HG03095 (cell line): Measurements from ENCODE around the gene PTGER4.
"Not testable (repeated sequence)": the region's sequence is repeated elsewhere in the genome, so short reads cannot be mapped to it uniquely, and the experiment has no call there.

ENCODE experiments used
- ATAC-seq: cut with Tn5 transposase; IDR thresholded peaks from one replicate; pipeline ENCODE4 v1.9.1; 2021; ENCODE audit warnings: moderate library complexity; ENCODE audit not compliant: unreplicated experiment

PTGER4 gene

DNA sequence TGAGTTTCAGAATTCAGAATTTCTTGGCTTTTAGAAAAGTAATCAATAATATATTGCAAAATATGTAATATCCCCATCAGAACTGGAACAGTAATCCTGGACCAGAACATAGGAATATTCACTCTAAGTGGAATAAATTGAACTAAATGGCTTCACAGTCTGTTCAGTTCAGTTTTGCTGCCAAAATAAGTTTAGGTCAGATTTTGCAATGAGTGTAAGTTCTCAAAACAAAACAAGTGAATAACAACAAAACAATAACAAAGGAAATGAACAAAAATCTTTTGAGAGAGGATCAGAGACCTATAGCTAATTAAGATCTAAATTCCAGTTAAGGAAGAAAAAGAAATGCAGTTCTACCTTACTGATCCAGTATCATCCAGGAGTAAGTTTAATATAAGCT, 9.3 kb downstream of the PTGER4 start:
- ATAC-seq: no peak

DNA sequence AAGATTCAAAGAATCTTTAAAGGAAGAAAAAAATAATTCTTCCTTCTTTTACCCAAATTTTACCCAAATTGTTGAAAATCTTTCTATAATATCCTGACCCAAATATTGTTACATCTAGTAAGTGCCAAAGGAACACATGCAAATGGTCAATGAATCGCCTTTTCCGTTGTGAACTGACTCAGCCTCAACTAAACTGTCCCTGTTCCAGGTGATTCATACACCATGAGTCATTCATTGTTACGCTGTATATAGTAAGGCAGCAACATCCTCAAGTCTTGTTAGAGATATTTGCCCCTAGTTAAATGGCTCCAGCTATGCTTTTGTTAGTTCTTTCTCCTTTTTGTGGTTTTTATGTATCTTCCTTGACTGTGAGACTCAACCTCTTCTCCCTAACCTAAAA, 9.7 kb downstream of the PTGER4 start:
- no peak for ATAC-seq

DNA sequence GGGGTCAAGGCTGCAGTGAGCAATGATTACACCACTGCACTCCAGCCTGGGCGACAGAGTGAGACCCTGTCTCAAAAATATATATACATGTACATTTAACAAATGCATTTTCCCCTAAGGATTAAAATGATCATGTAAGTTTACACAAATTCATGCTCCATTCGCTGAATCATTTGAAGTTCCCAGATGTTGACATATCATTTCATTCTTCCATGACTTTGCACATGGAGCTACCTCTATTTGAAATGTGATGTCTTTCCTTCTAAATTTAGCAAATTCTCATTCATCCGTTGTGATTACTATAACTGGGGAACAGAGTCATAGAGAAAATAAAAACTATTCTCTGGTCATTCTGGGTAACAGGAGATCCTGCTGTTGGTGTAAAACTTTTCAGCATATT, 10.6 kb downstream of the PTGER4 start:
- no peak for ATAC-seq

DNA sequence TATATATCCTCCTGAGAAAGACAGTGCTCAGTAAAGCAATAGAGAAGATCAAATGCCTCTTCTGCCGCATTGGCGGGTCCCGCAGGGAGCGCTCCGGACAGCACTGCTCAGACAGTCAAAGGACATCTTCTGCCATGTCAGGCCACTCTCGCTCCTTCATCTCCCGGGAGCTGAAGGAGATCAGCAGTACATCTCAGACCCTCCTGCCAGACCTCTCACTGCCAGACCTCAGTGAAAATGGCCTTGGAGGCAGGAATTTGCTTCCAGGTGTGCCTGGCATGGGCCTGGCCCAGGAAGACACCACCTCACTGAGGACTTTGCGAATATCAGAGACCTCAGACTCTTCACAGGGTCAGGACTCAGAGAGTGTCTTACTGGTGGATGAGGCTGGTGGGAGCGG, 12.2 kb downstream of the PTGER4 start:
- ATAC-seq: no peak

DNA sequence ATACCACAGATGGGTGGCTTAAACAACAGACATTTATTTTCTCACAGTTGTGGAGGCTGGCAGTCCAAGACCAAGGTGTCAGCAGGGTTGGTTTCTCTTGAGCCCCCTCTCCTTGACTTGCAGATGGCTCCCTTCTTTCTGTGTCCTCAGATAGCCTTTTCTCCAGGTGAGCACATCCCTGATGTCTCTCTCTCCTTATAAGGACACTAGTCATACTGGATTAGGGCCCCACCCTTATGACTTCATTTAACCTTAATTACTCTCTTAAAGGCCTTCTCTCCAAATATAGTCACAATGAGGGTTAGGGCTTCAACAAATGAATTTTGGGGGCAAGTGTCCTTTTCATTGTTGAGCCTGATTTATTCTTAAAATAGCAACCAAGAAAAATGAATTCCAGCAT, 14.7 kb downstream of the PTGER4 start:
- ATAC-seq: no peak

DNA sequence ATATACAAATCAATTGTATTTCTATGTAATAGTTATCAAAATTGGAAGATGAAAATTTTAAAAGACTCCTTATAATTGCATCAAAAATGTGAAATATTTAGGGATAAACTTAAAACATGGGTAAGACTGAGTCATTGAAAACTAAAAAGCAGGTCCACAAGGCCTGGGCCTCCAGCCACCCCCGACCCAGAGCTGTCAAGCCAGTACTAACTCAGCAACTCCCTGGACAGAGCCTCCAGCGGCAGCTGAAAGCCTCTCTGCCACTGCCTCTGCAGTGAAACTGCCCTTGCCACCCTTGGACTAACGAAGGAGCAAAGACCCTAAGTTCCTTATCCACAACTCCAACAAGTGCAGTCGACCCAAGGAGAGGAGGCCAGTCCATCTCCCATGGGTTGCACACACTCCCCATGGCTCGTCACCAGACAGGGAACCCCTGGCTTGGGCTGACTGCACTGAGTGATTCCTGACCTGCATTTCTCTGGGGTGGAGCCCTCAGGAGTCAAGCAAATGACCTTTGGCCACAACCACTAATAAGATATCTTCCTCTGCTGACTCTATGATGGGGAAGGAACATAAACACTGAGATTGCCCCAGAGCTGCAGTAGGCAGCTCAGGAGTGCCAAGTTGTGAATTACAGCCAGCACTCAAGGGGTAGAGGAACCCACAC, 20.5 kb downstream of the PTGER4 start:
- no peak for ATAC-seq

DNA sequence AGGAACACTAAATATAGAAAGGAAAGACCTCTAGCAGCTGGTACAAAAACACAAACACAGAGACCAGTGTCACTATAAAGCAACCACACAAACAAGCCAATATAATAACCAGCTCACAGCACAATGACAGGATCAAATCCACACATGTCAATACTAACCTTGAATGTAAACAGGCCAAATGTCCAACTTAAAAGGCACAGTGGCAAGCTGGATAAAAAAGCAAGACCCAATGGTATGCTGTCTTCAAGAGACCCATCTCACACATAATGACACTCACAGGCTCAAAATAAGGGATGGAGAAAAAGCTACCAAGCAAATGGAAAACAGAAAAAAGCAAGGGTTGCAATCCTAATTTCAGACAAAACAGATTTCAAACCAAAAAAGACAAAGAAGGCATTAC, 22.3 kb downstream of the PTGER4 start:
- ATAC-seq: not testable (repeated sequence)

DNA sequence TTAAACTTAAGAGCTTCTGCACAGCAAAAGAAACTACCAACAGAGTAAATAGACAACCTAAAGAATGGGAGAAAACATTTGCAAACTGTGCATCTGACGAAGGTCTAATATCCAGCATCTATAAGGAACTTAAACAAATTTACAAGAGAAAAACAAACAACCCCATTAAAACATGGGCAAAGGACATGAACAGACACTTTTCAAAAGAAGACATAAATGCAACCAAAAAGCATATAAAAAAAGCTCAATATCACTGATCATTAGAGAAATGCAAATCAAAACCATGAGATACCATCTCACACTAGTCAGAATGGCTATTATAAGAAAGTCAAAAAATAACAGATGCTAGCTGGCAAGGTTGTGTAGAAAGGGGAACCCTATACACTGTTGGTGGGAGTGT, 25.8 kb downstream of the PTGER4 start:
- ATAC-seq: not testable (repeated sequence)

DNA sequence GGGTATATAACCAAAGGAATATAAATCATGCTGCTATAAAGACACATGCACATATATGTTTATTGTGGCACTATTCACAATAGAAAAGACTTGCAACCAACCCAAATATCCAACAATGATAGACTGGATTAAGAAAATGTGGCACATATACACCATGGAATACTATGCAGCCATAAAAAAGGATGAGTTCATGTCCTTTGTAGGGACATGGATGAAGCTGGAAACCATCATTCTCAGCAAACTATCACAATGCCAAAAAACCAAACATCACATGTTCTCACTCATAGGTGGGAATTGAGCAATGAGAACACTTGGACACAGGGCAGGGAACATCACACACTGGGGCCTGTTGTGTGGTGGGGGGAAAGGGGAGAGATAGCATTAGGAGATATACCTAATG, 30.9 kb downstream of the PTGER4 start:
- ATAC-seq: not testable (repeated sequence)

DNA sequence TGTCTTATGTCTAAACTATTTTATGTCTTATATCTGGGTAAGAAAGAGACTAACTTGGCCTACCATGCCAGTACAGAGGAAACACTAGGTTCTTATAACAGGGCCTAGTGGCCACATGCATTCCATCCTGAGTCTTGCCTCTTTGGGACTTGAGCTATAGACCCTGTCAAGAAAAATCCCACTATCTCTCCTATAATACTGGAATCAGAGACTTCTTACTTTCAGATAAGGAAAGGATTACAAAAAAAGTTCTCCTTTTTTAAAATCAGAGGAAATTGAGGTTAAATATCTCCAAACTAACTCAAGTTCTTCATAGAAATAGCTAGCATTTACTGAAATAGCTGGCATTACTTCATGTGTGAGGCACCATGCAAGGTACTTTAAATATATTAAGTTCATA, 34.3 kb downstream of the PTGER4 start:
- no peak for ATAC-seq

DNA sequence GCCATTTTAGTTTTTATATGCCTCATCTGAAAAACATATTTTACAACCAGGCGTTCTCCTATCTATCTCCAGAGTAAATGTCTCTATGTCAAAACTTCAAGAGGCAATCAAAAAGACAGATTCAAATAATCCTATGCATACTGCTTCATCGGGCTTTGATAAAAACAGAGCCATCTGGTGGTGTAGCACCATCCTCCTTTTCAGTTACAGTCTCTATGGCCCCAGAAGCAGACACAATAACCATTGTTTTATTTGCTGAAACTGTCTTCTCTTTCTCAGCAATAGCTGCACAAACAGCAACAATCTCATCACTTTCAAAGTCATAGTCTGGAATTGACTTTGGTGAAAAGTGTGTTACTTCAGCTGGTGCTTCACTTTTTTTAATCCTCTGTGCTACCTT, 36.3 kb downstream of the PTGER4 start:
- no peak for ATAC-seq

DNA sequence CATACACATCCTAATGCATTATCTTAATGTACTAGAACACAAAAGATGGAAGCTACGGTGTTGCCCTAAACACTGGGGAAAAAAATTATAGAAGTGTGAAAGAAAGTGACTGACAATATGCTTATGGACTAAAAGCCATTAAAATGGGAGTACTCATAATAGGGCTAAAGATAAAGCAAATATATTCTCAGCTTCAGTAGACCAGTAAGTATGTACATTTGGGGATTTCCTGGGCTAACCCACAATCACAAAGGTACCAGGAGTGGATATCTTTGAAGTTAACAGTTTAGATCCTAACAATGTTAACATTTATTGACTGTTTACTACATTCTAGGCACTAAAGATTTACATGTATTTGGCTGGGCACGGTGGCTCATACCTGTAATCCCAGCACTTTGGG, 36.9 kb downstream of the PTGER4 start:
- ATAC-seq: no peak

DNA sequence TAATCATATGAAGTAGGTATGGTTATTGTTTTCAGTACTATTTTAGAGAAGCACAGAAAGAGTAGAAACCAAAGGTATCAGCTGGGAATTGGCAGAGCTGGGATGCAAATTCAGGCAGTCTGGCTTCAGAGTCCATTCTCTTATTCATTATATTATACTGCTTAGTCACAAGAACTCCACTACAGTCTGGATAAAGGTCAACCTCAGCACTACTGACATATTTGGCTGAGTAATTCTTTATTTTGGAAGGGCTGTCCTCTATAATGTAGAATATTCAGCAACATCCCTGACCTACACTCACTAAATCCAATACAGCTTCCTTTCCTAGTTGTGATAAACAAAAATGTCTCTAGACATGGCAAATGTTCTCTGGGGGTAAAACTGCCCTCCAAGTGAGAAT, 37.6 kb downstream of the PTGER4 start:
- no peak for ATAC-seq

DNA sequence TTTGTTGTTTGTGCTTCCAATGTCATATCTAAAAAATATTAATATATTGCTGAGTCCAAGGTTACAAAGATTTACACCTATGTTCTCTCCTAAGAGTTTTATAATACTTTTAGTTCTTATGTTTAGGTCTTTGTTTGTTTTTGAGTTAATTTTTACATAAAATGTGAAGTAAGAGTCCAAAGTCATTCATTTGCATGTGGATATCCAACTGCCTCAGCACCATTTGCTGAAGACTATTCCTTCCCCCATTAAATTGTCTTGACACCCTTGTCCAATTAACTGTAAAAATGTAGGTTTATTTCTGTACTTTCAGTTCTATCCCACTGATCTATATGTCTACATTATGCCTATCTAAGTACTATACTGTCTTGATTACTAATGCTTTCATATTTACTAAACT, 40.4 kb downstream of the PTGER4 start:
- no peak for ATAC-seq

DNA sequence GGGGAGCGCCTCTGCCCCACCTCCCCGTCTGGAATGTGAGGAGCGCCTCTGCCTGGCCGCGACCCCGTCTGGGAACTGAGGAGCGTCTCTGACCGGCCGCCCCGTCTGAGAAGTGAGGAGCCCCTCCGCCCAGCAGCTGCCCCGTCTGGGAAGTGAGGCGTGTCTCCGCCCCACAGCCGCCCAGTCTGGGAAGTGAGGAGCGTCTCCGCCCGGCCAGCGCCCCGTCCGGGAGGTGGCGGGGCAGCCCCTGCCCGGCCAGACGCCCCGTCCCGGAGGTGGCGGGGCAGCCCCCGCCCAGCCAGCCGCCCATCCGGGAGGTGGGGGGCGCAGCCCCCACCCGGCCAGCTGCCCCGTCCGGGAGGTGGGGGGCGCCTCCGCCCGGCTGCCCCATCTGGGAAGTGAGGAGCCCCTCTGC, 42.8 kb downstream of the PTGER4 start:
- ATAC-seq: not testable (repeated sequence)

DNA sequence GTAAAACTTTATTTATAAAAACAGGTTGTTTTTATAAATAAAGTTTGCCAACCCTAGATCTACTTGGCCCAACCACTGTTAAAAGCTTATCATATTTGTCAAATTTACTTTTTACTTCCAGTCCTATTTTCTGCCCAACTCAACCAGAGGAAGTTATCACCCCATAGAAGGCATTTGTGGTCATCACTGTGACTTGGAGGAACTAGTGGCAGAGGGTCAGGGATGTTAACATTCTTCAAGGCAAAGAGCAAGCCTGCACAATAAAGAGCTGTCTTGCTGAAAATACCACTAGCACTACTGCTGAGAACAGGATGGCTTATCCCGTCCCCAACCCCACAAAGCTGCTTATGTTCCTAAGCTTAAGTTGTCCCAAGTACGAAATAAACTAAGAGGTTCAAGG, 53.7 kb downstream of the PTGER4 start:
- ATAC-seq: no peak

DNA sequence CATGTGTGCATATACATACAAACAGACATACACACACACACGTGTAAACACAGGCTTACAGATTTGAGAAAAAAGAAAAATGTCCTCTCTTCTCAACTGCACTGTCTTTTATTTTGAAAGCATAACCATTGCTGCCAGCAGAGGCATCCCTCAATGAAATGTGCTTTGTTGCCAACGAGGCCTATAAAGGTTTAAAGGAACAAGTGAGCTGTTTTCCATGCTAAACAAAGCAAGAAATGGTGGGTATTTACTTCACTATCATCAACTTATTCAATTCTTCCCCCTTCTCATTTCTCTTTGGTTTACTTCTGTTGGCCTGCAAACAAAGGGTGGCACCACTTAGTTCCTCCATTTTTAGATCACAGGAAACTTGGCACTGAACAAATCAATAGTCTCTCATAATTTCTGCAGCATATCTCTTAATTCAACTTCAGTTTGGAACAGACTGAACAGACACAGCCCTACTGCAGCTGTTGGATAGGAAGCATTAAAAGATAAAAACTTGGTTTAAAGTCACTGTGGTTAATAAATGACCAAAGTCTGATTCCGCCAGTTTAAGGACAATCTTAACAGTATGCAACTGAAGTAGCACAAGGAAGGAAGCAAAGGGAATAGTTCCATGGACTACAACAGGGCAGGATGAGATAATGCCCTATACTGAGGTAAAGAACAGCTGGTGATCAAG, 54.3 kb downstream of the PTGER4 start:
- ATAC-seq: no peak

DNA sequence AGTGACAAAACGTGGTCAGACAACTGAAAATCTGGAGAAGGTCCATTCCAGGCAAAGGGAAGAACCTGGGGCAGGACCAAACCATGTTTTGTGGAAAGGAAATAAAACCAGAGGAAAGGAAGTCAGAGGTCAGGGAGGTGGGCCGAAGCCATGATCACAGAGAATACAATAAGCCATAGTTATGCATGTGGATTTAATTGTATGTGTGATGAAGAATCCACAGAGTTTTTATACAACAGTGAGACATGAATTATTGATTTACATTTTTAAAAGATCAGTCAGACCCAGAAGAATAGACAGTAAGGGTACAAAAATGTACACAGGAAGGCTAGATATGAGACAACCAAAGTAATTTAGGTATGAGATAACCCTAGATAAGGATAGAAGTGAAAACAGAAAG, 55.3 kb downstream of the PTGER4 start:
- ATAC-seq: no peak

DNA sequence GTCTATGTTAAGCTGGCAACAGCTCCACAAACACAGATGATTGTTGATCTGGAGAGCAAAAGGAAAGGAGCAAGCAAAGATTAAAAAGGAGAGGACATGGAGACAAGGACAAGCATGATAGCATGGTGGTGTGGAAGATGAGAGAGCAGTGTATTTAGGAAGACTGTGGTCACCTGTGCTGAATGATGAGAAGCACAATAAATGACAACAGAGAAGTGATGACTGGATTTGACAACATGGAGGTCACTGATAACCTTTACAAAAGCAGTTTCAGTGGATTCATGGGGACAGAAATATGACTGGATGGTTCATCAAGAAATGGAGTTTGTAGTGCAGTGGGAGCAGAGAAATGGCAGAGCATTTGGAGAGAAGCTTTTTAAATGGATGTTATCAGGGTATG, 55.9 kb downstream of the PTGER4 start:
- ATAC-seq: no peak

DNA sequence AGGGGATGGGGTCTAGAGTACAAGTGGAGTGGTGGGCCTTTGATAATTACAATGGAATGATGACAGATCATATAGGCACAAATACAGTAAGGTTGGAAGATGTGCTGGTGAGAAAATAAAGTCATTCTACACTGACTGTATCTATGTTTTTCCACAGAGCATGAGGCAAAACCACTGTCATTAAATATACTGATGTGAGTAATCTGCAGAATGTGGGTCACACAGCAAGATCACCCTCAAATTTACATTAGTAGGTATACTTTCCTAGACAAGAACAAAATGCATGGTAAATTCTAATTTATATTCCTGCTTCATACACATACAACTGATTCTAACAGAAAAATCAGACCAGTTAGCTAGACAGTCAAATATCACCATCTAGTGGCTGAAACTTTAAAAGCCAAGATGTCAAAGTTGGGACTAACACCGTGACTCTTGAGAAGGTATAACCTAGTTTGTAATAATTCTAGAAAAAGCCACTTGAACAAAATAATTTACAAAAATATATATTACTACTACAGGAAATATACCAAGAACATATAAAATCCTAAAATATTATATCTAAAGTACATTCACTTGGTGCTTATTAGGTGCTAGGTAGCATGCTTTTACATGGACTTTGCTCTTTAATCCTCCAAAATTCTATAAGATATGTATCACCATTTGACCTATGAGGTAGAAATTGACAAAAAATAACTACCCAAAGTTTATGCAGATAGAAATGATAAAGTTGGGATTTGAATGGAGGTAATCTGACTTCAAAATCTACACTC, 56.6 kb downstream of the PTGER4 start:
- ATAC-seq: peak; percentile 66

DNA sequence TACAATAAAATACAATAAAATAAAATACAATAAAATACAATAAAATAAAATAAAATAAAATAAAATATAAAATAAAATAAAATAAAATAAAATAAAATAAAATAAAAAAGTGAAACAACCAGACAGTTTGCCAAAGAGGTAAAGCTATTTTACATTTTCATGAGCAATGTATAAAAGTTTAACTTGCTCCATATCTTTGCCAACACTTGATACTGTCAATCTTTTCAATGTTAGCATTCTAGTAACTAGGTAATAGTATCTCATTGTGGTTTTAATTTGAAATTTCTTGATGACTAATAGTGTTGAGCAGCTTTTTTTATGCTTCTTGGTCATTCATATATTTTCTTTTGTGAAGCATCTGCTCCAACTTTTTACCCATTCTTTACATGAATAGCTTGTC, 58.8 kb downstream of the PTGER4 start:
- no peak for ATAC-seq
